Transverse colon (tissue), 4 donors: Measurements from ENCODE around the gene HSPB3. TPM values are rescaled to one million over a fixed set of nuclear protein-coding genes. Genes with fewer than 3 reads are reported as not detected.
"Not testable (repeated sequence)": the region's sequence is repeated elsewhere in the genome, so short reads cannot be mapped to it uniquely, and the experiment has no call there.

Source experiments
- DNase-seq: peaks from one replicate; pipeline ENCODE4 v3.0.0-alpha.2; 2019
- H3K27ac ChIP-seq, 4 donors: fragments of 200-600 bp; sonication (generic); 2 replicates each; pipeline ENCODE4 v1.5.1; 2016 to 2018; ENCODE audit warnings: inconsistent platforms in 4 of 4
- H3K27me3 ChIP-seq: fragments of 200-600 bp; sonication (generic); 2 replicates; pipeline ENCODE4 v1.5.1; 2017; ENCODE audit warnings: inconsistent platforms
- H3K36me3 ChIP-seq, 4 donors: fragments of 200-600 bp; sonication (generic); 2 replicates each; pipeline ENCODE4 v1.5.1; 2017 to 2019; ENCODE audit warnings: inconsistent platforms in 4 of 4
- H3K4me1 ChIP-seq, 4 donors: fragments of 200-600 bp; sonication (generic); 2 replicates each; pipeline ENCODE4 v1.5.1; 2017 to 2020; ENCODE audit warnings: inconsistent platforms in 4 of 4
- H3K4me3 ChIP-seq, 4 donors: fragments of 200-600 bp; sonication (generic); 1 replicate in 1 of 4; 2 replicates in 3 of 4; pipeline versions ENCODE4 v1.5.1 to v1.6.1; 2017 to 2019; ENCODE audit warnings: inconsistent platforms in 4 of 4
- H3K9me3 ChIP-seq, 2 donors: fragments of 200-600 bp; sonication (generic); 2 replicates each; pipeline ENCODE4 v1.5.1; 2017 to 2019; ENCODE audit warnings: inconsistent platforms in 2 of 2
- EP300 ChIP-seq: sonication (generic); formaldehyde crosslinking; IDR thresholded peaks from one replicate; pipeline ENCODE4 v1.6.1; 2017; ENCODE audit warnings: antibody characterized with exemption, low read depth
- POLR2A ChIP-seq: fragments of 450-650 bp; IDR thresholded peaks from one replicate; pipeline ENCODE4 v1.6.1; 2016; ENCODE audit warnings: antibody characterized with exemption, mild to moderate bottlenecking, moderate library complexity
- POLR2AphosphoS5 ChIP-seq, 3 donors: sonication (generic); formaldehyde crosslinking; IDR thresholded peaks; one replicate each; pipeline ENCODE4 v1.6.1; 2016; ENCODE audit warnings: antibody characterized with exemption in 3 of 3
- WGBS, 2 donors: methylation state at CpG; one replicate each; pipeline ENCODE4 v1.1.5; 2018; ENCODE audit warnings: low coverage in 1 of 2; 5-methylcytosine and 5-hydroxymethylcytosine counted together
- in situ Hi-C, 4 donors: fragments of 200-750 bp; cut with MboI; loops; one replicate each; pipeline versions ENCODE4 v1.15.0 to v1.15.1; 2017; ENCODE audit warnings: low sequenced_read_pairs in 3 of 4, low pct_ligation_motif_present in 1 of 4, low pct_unique_long_range_greater_than_20kb in 1 of 4
- intact Hi-C: fragments of 100-400 bp; cut with DNase I; formaldehyde crosslinking; loops from one replicate; pipeline ENCODE4 v1.15.1; 2023; ENCODE audit warnings: low total_unique reads
- total RNA-seq, 4 donors: library from RNA; depleted of rRNA; stranded (reverse); fragments of >200 nt; gene quantifications; one replicate each; pipeline ENCODE4 v1.1.0, GENCODE V29; 2016
- TF ChIP-seq, protein P1 (sequence below), 5 experiments: fragments of 200-600 bp in 3 of 5; fragments of 450-650 bp in 2 of 5; sonication (generic) in 3 of 5; IDR thresholded peaks; 1 replicate in 2 of 5; 2 replicates in 3 of 5; pipeline ENCODE4 v1.5.1; 2016 to 2017; ENCODE audit warnings: antibody characterized with exemption in 5 of 5, inconsistent platforms in 3 of 5, mild to moderate bottlenecking in 2 of 5, moderate library complexity in 1 of 5

Gene HSPB3
- total RNA-seq, 4 donors from 2014 or later, result 4.1 to 55.2 TPM; not detected in 2

GRCh38 chr5:54415896-54416601, 39.5 kb upstream of the HSPB3 start:
- in situ Hi-C loops, result loop anchor here (10.0 to 25.0 kb wide), 4 partner anchors 91 to 171 kb away; no protein-coding TSS in a partner anchor
- no peaks in the 10 kb centered on the region for H3K9me3 ChIP-seq
- H3K36me3 ChIP-seq, result no peaks in the 10 kb centered on the region
- TF ChIP-seq EP300 (no peak), POLR2AphosphoS5 (IDR thresholded peaks at IDR 0.05) (no peak), POLR2A (no peak)
- TF ChIP-seq, protein P1, sequence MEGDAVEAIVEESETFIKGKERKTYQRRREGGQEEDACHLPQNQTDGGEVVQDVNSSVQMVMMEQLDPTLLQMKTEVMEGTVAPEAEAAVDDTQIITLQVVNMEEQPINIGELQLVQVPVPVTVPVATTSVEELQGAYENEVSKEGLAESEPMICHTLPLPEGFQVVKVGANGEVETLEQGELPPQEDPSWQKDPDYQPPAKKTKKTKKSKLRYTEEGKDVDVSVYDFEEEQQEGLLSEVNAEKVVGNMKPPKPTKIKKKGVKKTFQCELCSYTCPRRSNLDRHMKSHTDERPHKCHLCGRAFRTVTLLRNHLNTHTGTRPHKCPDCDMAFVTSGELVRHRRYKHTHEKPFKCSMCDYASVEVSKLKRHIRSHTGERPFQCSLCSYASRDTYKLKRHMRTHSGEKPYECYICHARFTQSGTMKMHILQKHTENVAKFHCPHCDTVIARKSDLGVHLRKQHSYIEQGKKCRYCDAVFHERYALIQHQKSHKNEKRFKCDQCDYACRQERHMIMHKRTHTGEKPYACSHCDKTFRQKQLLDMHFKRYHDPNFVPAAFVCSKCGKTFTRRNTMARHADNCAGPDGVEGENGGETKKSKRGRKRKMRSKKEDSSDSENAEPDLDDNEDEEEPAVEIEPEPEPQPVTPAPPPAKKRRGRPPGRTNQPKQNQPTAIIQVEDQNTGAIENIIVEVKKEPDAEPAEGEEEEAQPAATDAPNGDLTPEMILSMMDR (IDR thresholded peaks at IDR 0.05), result no peak
- H3K4me3 ChIP-seq, result no peak overlapping the region
- H3K27ac ChIP-seq, result no peak overlapping the region
- intact Hi-C loops, result loop anchor here (10.0 kb wide), 1 partner anchor 79 kb away; no protein-coding TSS in a partner anchor
- no peaks in the 10 kb centered on the region for H3K27me3 ChIP-seq
- no peak for DNase-seq
- H3K4me1 ChIP-seq, result no peaks in the 10 kb centered on the region

DNA sequence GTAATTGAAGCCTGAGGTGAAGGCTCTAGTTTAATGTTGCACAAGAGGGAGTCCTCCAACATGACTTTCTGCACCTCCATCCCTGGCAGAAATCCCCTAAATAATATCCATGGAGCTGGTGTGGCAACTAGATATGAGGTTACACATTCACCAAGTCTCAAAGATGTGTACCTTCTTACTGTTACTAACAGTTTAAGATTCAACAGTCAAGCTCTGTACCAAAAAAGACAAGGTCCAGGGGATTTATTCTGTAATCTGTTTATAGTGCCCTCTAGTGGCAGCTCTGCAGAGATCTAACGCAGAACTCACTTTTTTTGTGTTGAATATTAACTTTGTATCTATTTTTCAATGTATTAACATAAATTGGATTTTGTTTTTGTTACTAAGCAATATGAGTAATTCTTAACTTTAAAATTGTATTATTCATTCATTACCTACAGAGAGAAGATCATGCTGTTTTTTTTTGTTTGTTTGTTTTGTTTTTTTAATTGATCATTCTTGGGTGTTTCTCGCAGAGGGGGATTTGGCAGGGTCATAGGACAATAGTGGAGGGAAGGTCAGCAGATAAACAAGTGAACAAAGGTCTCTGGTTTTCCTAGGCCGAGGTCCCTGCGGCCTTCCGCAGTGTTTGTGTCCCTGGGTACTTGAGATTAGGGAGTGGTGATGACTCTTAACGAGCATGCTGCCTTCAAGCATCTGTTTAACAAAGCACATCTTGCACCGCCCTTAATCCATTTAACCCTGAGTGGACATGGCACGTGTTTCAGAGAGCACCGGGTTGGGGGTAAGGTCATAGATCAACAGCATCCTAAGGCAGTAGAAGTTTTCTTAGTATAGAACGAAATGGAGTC, 35.7 kb upstream of the HSPB3 start:
- not testable (repeated sequence) for H3K4me3 ChIP-seq, DNase-seq, H3K9me3 ChIP-seq, H3K27ac ChIP-seq, H3K27me3 ChIP-seq, H3K4me1 ChIP-seq, H3K36me3 ChIP-seq
- TF ChIP-seq, protein P1 (IDR thresholded peaks at IDR 0.05), result peak; percentile 76 to 83 (median 78)
- in situ Hi-C loops (loop anchor here (10.0 to 25.0 kb wide), 4 partner anchors 95 to 175 kb away; no protein-coding TSS in a partner anchor), intact Hi-C loops (loop anchor here (10.0 kb wide), 2 partner anchors 75 to 175 kb away; no protein-coding TSS in a partner anchor)
- 42 to 44% methylated on average over 5 to 10 of the region's 10 CpGs for WGBS, 2 donors

DNA sequence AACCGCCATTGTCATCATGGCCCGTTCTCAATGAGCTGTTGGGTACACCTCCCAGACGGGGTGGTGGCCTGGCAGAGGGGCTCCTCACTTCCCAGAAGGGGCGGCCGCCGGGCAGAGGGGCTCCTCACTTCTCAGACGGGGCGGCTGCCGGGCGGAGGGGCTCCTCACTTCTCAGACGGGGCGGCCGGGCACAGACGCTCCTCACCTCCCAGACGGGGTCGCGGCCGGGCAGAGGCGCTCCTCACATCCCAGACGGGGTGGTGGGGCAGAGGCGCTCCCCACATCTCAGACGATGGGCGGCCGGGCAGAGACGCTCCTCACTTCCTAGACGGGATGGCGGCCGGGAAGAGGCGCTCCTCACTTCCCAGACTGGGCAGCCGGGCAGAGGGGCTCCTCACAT, 35.0 kb upstream of the HSPB3 start:
- not testable (repeated sequence) for H3K9me3 ChIP-seq, H3K27me3 ChIP-seq, DNase-seq, H3K27ac ChIP-seq, H3K36me3 ChIP-seq, H3K4me3 ChIP-seq, H3K4me1 ChIP-seq
- WGBS, 2 donors, result 85% methylated on average over 5 of the region's 30 CpGs; no CpG with 5 or more reads in 1 of the 2 donors
- intact Hi-C loops (loop anchor here (10.0 kb wide), 1 partner anchor 176 kb away; no protein-coding TSS in a partner anchor), in situ Hi-C loops (loop anchor here in 1 of 4 donors (25.0 kb wide), 1 partner anchor 158 kb away; no protein-coding TSS in a partner anchor)

GRCh38 chr5:54421976-54422375, 33.5 kb upstream of the HSPB3 start:
- H3K4me1 ChIP-seq, result no peaks in the 10 kb centered on the region
- H3K9me3 ChIP-seq, result no peaks in the 10 kb centered on the region
- WGBS, 2 donors, result 56 to 62% methylated on average over 3 of the region's 3 CpGs
- H3K4me3 ChIP-seq, result no peak overlapping the region
- intact Hi-C loops (loop anchor here (10.0 kb wide), 1 partner anchor 177 kb away; no protein-coding TSS in a partner anchor), in situ Hi-C loops (loop anchor here in 1 of 4 donors (25.0 kb wide), 1 partner anchor 160 kb away; no protein-coding TSS in a partner anchor)
- TF ChIP-seq POLR2A, result no peak
- TF ChIP-seq POLR2AphosphoS5 (IDR thresholded peaks at IDR 0.05), result no peak
- TF ChIP-seq, protein P1 (IDR thresholded peaks at IDR 0.05), result no peak
- no peak for TF ChIP-seq EP300
- H3K27me3 ChIP-seq, result no peaks in the 10 kb centered on the region
- H3K36me3 ChIP-seq, result no peaks in the 10 kb centered on the region
- H3K27ac ChIP-seq, result no peak overlapping the region
- no peak for DNase-seq
